Measurements from ENCODE around the gene ARHGEF3.

The ARHGEF3 gene

DNA sequence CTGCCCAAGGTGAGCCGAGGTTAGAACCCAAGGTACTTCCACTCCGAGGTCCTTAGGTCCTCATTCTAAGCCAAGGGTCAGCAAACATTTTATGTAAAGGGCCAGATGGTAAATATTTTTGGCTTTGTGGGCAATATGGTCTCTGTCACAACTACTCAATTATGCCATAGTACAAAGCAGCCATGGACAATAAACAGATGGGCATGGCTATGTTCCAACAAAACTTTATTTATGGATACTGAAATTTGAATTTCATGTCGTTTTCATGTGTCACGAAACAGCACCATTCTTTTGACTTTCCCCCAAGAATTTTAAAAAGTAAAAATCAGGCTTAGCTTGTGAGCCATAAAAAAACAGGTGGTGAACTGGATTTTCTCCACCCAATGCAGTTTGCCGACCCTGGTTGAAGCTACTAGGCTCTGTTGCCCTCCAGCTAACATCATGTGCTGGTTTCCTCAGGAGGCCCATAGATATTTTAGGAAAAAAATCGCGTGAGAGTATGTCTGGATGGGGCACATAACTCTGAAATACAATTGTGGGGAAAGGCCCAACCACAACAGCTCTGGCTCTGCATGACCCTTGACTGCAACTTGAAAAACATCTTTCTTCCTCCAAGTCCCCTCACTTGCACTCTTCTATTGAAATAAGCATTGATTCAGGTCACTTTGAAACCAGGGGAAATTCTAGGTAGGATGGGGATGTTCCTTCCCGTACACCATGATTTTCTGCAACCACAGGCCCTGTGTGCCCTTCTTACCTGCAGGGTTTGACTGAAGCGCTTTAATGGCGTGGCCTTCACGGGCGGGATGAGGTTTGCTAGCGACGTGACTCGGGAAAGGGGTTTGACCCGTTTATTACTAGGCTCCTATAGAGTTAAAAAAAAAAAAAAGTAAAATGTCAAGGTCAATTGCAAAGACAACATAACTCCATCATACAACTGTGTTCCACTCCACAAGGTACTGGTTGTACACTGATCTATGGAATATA lies 28.5 kb downstream of the ARHGEF3 start:
- H3K36me3 ChIP-seq (ENCODE audit: control insufficient read depth, insufficient read depth, low read length): peaks cover 10% of the 10 kb centered on the region
- TF ChIP-seq CTCF (IDR thresholded peaks at IDR 0.05; ENCODE audit: insufficient read depth, low read length, poor library complexity, severe bottlenecking): no peak
- DNase-seq (ENCODE audit: extremely low read depth, insufficient read length): no peak
- no peak overlapping the region for H3K4me3 ChIP-seq (replicated peaks; ENCODE audit: low read depth, low read length)
- no peaks in the 10 kb centered on the region for H3K27me3 ChIP-seq (replicated peaks; ENCODE audit: control insufficient read depth, insufficient read depth, low read length)

GRCh38 chr3:56771376-56771775 lies 30.4 kb downstream of the ARHGEF3 start:
- no peak for TF ChIP-seq CTCF (IDR thresholded peaks at IDR 0.05; ENCODE audit: insufficient read depth, low read length, poor library complexity, severe bottlenecking)
- Histone ChIP-seq H3K27me3 (replicated peaks; ENCODE audit: control insufficient read depth, insufficient read depth, low read length) (no peaks in the 10 kb centered on the region), H3K36me3 (ENCODE audit: control insufficient read depth, insufficient read depth, low read length) (peaks cover 10% of the 10 kb centered on the region), H3K4me3 (replicated peaks; ENCODE audit: low read depth, low read length) (no peak overlapping the region)
- DNase-seq (ENCODE audit: extremely low read depth, insufficient read length): no peak

DNA sequence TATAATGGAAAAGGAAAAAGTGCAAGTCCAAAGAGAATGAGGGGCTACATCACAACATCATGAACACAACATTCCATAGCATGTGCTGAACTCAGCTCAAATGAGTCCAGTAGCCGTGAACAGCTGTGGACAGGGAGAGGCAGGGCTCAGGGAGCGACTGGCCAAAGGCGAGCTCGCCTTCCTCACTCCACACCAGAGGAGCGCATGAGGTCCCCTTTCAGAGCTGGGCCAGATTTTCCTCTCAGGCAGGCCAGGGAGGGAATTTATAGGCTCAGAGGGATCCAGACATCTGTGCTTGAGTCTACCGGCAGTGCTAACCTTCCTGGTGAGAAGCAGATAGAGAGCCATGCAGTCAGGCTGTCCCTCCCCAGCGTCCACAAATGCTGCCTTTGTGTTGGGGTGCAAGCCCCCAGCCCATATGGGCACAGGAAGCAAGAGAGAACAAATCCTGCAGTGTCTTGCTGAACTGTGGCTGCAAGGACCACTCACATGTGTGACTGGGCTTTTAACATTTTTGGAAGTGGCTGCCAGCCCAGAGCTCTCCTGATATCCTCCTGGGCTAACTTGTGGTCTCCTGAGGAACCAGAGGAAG lies 32.5 kb downstream of the ARHGEF3 start:
- TF ChIP-seq CTCF (IDR thresholded peaks at IDR 0.05; ENCODE audit: insufficient read depth, low read length, poor library complexity, severe bottlenecking): no peak
- DNase-seq (ENCODE audit: extremely low read depth, insufficient read length): no peak
- Histone ChIP-seq H3K36me3 (ENCODE audit: control insufficient read depth, insufficient read depth, low read length) (peaks cover 10% of the 10 kb centered on the region), H3K27me3 (replicated peaks; ENCODE audit: control insufficient read depth, insufficient read depth, low read length) (no peaks in the 10 kb centered on the region), H3K4me3 (replicated peaks; ENCODE audit: low read depth, low read length) (no peak overlapping the region)

GRCh38 chr3:56764904-56765547 lies 36.7 kb downstream of the ARHGEF3 start:
- H3K4me3 ChIP-seq (replicated peaks; ENCODE audit: low read depth, low read length): no peak overlapping the region
- H3K27me3 ChIP-seq (replicated peaks; ENCODE audit: control insufficient read depth, insufficient read depth, low read length): no peaks in the 10 kb centered on the region
- no peak for DNase-seq (ENCODE audit: extremely low read depth, insufficient read length)
- H3K36me3 ChIP-seq (ENCODE audit: control insufficient read depth, insufficient read depth, low read length): peaks cover 3% of the 10 kb centered on the region
- TF ChIP-seq CTCF (IDR thresholded peaks at IDR 0.05; ENCODE audit: insufficient read depth, low read length, poor library complexity, severe bottlenecking): no peak

GRCh38 chr3:56764184-56764583 lies 37.6 kb downstream of the ARHGEF3 start:
- Histone ChIP-seq H3K4me3 (replicated peaks; ENCODE audit: low read depth, low read length) (no peak overlapping the region), H3K36me3 (ENCODE audit: control insufficient read depth, insufficient read depth, low read length) (peaks cover 2% of the 10 kb centered on the region), H3K27me3 (replicated peaks; ENCODE audit: control insufficient read depth, insufficient read depth, low read length) (no peaks in the 10 kb centered on the region)
- no peak for DNase-seq (ENCODE audit: extremely low read depth, insufficient read length)
- no peak for TF ChIP-seq CTCF (IDR thresholded peaks at IDR 0.05; ENCODE audit: insufficient read depth, low read length, poor library complexity, severe bottlenecking)
